ENCODE measurements around the gene MRPL52.

GRCh38 chr14:22791301-22791700 lies 38.4 kb upstream of the MRPL52 start:
- TF ChIP-seq CTCF (IDR thresholded peaks at IDR 0.05; ENCODE audit: insufficient read depth, low read length) (no peak), REST (IDR thresholded peaks at IDR 0.05; ENCODE audit: insufficient replicate concordance, low read depth) (no peak), POLR2AphosphoS5 (IDR thresholded peaks at IDR 0.05; ENCODE audit: low read depth) (no peak), SPI1 (IDR thresholded peaks at IDR 0.05; ENCODE audit: borderline replicate concordance, low read depth) (no peak)
